Amniotic epithelial cell (primary cell): Measurements from ENCODE around the gene CLRN1.
"Not testable (repeated sequence)": the region's sequence is repeated elsewhere in the genome, so short reads cannot be mapped to it uniquely, and the experiment has no call there.

Experiments used
- DNase-seq: peaks from one replicate; pipeline ENCODE4 v3.0.0-alpha.2; 2010; ENCODE audit warnings: low read depth

The CLRN1 gene, protein sequence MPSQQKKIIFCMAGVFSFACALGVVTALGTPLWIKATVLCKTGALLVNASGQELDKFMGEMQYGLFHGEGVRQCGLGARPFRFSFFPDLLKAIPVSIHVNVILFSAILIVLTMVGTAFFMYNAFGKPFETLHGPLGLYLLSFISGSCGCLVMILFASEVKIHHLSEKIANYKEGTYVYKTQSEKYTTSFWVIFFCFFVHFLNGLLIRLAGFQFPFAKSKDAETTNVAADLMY

DNA sequence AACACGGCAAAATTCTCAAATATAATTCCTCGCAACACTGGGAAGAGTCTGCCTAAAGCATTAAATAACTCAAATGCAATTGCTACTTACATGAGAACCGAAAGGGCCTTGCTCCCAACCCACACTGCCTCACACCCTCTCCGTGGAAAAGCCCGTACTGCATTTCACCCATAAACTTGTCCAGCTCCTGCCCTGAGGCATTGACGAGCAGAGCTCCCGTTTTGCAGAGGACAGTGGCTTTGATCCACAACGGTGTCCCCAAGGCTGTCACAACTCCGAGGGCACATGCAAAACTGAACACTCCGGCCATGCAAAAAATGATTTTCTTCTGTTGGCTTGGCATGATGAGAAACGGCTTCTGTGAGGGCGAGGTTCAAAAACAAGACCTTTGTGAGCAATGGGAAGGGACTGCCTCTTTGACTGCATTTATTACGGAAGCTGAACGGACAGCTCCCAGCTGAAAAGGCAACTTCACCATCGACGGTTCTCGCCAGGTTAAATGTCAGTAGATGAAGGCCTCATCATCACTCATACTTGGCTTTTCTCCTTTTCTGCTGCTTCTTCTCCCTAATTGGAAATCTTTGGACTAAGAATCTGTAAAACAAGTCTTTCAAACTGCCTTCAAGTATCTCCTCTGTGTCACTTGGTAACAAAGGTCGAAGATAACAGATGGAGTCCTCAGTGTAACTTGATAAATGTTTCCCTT is at the start of gene CLRN1:
TSS of gene CLRN1 (minus strand) at position 362 of the 706 bp plus-strand sequence. CDS start at position 343, 19 bp downstream.
- no peak for DNase-seq

DNA sequence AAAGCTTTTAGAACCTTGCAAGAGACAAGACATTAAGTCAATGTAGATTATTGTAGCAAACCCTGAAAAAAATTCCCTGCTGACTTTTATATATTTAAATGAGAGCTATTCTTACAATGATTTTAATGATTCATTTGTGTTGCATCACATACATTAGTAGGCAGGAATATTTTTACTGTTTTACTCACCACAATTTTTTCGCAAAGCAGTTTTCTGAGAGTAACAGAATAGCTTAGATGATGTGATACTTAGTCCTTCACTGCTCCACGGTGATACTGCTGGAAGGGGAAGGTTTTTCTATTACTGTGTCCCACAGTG is 43.9 kb upstream of the CLRN1 start:
- DNase-seq = peak; percentile 59

DNA sequence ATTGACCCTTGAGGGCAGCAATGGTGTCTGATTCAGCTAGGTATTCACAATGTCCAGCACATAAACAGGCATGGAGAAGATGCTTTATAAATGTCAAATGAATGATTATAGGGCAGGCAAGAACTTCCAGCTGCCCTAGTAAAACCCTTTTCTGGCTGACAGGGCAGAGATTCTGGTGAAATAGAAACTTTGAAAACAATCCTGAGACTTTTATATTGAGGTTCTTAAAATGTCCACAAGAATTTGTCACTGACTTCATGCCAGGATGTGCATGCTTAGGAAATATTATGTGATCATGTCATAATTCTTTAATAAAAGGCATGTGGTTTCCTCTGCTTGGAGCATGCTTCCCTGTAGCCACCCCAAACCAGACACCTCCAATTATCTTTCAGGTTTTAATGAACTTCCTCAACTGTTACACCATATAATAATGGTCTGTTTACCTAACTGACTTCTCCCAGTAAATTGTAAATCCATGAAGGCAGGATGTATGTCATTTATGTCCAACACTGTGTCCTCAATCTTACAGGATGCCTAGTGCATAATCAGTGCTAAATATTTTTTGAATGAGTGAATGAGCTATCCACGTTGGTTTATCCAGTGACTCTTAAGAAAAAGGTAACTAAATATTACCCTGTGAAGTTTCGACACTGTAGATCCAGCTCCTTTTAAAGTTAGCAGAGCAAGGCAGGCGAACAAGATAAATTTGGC is 43.4 kb upstream of the CLRN1 start:
- peak; percentile 7 for DNase-seq

DNA sequence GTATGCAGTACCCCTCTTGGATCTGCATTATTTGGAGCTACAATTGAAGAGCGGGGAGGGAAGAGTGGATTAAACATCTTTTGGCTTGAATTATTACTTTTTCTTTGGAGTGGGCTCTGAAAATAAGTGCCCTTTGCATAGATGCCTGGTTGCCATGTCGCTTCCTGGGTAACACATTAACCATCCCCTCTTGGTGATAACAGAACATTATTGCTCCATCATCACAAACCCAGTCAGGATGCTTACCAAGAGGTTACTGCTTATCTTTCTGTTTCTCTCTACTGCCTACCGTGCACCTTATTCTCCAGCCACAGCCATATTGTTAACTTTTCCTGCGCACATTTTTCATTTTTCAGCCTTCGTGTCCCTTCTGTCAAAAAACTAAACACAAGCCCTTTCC is 42.7 kb upstream of the CLRN1 start:
- no peak for DNase-seq

DNA sequence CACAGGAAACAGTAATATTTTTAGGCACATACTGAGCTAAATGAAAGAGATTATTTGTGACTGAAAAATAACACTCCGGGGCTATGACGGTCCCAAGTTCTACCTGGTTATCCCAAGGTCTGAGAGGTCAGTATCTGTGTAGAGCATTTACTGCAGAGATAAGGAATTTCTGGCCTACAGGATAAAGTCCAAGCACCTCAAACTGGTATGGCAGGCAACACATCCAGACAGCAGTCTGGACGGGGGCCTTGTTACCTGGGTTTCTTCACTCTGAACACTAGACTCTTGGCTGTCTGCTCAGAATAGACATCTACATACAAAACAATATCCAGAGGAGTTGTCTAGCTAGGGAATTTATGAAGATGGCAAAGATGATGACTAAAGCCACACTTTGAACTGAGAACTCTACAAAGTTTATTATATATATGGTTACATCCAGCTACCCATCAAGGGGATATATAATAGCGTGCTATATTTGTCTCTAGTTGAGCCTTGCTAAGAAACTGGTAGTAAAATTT is 42.0 kb upstream of the CLRN1 start:
- no peak for DNase-seq

DNA sequence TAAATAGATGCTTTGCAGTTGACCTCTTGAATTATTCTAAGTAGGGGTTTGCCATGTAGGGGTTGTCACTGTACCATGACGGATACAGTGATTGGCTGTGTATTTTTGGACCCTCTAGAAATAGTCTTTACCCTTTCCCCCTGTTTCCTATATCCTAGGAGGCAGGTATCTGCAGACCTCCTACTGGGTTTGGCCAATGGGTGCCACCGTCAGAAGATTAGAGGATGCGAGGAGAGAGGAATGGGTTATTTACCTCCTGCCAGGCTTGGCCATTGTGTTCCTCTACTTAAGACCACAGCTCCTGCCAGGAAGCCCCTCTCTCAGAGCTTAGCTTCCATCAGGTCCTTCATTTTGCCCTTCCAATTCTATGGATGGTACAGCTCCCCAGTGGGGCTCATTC is 40.2 kb upstream of the CLRN1 start:
- no peak for DNase-seq

DNA sequence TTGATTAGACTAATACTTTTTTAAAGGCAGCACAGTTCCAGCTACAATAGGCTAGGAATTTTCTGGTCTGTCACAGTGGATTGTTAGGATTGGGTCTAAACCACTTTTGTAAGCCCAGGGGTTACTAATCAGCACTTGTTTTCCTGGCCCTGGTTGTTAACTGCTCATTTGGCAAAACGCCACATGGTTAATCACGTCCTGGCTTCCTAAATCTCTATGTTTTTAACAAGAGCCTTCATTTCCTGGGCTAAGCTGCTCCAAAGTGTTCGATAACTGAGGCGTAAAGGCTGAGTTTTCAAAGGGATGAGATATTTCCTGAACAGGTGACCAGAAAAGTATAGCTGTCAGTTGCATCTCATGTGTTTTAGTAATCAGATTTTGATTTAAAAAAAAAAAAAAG is 38.9 kb upstream of the CLRN1 start:
- DNase-seq = peak; percentile 54

DNA sequence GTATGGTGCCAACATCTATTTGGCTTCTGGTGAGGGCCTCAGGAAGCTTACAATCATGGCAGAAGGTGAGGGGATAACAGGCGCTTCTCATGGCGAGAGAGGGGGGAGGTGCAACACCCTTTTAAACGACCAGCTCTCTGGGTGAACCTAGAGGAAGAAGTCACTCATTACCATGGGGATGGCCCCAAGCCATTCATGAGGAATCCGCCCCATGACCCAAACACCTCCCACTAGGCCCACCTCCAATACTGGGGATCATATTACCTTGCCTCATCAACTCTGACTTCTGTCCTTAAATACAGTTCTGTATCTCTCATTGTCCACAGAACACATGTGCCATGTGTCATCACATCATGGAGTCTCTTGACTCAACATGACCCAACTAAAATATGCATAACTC is 37.5 kb upstream of the CLRN1 start:
- no peak for DNase-seq

DNA sequence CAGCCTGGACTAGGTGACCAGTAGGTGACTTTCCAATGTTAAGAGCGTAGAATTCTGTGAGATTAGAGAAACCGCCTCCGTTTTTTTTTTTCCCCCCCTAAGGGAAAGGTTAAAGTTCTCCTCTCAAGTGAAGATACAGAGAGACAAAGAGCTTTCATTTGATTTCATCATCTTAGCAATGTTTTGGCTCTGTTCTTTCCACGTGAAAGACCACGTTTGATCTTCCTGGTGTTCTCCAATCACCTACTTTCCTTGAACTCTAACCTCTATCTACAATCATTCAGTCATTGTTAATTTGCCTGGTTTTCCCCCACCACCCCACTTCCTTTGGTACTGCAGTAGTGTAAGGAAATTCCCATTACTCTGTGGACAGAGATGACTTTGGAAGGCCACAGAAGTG is 36.9 kb upstream of the CLRN1 start:
- no peak for DNase-seq

DNA sequence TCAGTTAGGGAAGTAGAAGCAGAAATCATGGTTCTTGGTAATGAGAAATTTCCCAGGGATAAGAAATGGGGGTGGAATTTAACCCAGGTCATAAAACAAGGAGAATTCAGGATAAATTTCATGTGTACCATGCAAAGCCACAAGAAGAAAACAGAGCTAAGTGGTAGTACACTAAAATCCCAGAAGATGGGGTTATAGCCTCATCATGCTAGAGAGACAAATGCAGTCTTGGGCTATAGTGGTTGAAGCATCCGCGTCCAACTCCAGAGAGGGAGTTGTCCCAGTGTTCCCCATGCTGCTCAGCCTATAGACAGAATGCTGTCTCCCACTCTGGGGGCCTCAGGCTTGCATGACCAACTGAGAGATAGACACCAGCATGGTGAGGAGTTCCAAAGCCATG is 36.2 kb upstream of the CLRN1 start:
- peak; percentile 59 for DNase-seq

DNA sequence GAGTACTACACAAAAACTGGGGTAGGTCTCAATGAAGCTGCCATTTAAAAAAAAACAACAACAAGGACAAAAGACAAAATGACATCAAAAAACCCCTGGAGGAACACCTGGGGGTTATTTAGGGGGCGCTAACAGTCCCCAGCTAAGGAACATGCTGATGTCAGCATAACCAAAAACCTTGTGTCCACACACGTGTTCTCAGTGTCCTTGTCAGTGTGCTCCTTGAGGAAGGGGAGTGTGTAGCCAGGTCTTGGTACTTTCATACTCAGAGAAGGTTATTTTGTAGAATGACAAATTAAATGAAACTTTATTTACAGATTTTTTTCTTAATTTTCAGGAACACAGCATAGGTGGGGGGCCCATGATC is 31.2 kb upstream of the CLRN1 start:
- no peak for DNase-seq

DNA sequence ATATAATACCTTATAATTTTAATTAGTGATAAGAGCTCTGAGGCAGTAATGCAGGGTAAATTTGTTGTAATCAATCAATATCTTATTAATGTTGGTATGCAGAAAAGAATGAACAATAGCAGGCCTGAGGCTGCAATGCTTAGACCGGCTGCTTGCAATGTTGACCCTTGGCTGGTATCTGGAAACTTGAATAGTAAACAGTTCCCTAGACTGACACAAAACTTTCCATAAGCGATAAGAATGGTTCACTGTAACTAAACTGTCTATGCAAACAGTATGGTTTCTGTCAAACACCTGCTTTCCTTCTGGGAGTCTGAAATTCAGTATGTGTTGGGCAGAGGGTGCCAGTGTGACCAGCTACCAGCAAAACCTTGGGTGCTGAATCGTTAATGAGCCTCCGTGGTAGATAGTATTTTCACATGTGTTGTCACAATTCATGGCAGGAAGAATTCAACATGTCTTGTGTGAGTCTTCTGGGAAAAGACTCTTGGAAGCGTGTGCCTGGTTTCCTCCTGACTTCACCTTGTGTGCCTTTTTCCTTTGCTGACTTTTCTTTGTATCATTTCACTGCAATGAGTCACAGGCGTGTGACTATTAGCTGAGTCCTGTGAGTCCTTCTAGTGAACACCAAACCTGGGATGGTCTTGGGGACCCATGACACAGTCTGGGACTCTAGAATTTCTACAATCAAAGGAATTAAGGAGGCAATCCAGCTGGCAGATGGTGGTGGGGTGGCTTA is 30.7 kb upstream of the CLRN1 start:
- DNase-seq = peak; percentile 20

DNA sequence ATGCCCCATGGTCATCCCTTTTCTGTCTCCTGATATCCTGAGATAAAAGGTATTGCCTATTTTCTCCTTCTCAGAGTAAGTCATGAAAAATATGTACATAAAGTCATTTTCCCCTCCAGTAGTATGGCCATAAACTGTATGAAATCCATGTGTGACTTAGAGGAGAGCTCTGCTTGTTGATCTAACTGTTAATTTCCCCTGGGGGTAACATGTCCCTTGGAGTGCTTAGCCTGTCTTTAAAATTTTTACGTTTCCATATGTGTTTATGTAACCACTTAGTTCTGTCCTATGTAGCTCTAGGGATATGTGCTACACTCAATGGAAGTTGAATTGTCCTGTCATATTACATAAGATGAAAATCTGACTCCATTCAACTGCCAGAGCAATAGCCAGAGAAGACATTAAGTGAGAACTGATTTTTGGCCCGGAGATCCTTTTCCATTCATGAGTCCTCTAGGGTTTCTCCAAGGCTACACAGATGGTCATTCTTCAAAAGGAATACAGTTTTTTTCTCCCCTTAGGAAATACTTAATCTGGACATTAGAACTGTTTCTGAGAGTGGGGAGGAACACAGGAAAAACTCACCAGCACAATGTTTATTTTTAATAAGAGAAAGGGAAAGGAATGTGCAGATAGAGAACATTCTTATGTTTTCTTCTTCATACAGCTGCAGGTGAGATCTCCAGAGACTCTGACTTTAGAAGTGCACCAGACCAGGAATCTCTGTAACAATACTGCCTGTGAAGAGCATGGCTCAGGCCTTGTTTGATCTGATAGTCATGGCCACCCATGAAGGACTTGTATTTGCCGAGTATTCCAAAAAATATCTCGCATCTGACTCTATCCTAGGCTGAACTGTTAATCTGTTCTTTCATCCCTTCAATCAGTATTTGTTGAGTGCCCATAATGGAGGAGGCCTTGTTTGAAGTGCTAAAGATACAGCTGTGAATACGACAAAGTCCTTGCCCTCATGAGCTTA is 29.8 kb upstream of the CLRN1 start:
- DNase-seq = no peak

DNA sequence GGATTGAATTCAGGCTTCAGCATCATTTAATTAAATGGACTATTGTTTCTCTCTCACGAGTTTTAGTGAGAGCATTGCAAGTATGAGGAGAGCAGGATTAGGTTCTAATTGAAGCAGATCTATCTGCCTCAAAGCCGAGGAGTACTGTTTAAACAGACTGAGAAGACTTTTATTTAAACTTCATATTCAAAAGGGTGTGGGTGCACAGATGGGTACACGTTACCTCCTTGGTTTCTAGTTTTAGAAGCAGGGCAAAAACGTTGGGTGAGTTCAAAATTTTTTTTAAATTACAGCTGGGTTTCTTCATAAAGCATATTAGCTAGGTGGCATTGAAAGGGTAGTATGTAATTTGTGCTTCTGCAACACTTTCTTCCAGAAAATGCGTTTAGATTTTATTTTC is 26.5 kb upstream of the CLRN1 start:
- no peak for DNase-seq

DNA sequence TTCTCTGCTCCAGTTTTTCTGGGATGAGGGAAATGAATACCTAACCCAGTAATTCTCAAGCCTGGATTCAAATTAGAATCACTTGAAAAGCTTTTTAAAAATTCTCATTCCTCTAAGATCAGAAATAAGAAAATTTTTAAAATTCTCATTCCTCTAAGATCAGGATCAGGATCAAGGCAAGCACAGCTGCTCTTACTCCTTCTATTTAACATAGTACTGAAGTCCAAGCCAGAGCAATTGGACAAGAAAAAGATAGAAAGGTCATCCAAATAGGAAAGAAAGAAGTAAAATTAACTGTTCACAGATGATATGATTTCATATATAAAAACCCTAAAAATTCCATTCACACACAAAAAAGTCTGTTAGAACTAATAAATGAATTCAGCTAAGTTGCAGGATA is 24.2 kb upstream of the CLRN1 start:
- no peak for DNase-seq

DNA sequence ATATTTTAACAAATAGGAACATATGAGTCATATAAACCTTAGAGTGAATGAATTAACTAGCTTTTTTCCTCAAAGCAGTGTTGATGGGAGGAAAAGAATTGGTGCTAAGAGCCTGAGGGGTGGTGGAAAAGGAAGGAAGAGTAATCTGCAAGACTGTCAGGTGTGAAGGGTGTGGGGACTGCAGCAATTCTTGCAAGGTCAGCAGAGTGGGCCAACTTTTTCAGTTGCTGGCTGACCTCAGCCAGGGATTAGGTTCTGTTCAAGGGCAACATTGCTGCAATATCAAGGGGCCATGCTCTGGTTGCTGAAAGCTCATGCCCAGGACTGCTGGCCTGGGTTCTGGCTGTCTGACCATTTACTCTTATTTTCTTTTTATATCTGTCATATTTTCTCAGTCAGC is 23.0 kb upstream of the CLRN1 start:
- DNase-seq = no peak

DNA sequence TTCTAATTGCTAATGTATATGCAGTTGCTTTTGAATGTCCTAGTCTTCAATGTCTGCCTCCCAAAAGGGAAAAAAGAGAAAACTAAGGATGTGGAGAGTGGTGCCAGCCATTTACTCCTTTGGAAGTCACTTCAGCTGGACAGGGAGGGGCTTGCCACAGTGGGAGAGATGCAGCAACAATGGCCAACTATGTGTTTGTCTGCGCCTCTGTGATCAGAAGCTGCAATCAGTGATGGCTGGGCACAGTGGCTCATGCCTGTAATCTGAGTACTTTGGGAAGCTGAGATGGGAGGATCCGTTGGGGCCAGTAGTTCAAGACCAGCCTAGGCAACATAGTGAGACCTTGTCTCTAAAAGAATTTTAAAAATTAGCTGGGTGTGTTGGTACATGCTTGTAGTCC is 16.7 kb upstream of the CLRN1 start:
- DNase-seq = no peak

DNA sequence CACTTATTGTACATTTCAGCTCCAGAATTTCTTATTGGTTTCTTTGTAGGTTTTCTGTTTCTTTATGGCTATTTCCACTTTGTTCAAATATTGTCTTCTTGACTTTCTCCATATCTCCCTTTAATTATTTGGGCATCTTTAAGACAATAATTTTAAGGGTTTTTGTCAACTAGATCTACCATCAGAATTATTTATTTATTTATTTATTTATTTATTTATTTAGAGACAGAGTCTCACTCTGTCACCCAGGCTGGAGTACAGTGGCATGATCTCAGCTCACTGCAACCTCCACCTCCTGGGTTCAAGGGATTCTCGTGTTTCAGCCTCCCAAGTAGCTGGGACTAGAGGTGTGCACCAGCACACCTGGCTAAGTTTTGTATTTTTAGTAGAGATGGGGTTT is 15.9 kb upstream of the CLRN1 start:
- not testable (repeated sequence) for DNase-seq

DNA sequence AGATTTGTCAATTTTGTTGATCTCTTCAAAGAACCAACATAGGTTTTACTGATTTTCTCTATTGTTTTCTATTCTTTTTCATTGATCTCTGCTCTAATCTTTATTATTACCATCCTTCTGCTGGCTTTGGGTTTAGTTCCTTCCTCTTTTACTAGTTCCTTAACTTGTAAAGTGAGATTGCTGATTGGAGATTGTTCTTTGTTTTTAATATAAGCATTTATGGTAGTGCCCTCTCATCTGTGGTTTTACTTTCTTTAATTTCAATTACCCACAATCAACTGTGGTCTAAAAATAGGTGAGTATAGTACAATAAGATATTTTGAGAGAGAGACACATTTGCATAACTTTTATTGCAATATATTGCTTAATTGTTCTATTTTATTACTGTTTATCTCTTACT is 13.2 kb upstream of the CLRN1 start:
- no peak for DNase-seq

DNA sequence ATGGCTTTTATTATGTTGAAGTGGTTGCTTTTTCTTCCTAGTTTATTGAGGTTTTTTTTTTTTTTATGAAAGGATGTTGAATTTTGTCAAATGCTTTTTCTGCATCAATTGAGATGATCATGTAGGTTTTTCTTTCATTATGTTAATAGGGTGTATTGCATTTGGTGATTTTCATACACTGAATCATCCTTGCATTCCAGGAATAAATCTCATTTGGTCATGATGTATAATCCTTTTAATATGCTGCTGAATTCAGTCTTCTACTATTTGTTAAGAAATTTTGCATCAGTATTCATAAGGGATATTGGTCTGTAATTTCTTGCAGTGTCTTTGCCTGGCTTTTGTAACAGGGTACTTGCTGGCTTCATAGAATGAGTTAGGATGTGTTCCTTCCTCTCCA is 11.5 kb upstream of the CLRN1 start:
- DNase-seq = no peak

DNA sequence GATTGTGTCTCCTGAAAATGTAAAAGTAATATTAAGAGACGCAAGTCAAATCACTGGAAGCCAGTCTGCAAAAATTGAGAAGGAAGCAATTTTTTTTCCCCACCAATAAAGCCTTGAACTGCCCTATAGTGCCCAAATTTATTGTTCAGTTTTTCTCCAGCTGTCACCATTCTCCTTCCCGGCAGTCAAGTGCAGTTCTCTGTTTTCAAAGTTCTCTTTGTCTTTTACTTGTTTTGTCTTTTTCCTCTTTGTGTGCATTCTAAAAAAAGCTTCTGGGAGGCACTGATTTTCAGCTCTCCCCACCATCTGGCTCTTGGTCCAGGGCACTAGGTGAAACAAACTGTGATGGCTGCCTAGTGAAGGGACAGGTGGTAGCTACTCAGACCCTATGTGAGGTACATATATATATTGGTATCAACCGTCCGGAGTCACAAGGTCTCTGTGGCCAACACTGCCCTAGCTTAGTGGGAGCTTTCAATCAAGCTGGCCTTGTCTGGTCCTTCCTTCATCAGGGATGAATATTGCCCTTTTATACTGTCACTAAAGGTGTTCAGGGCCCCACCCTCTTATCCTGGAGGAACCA is 6.1 kb upstream of the CLRN1 start:
- no peak for DNase-seq
